GM23338 (cell line): Measurements from ENCODE around the gene KAT2B. TPM values are rescaled to one million over a fixed set of nuclear protein-coding genes. Genes with fewer than 3 reads are reported as not detected.

Experiments
- CREB1 ChIP-seq: fragments of 250-450 bp; sonication (Bioruptor Pico); IDR thresholded peaks from 2 replicates; pipeline ENCODE4 v1.5.0; 2020; ENCODE audit warnings: low read depth, mild to moderate bottlenecking, moderate library complexity
- CTCF ChIP-seq, 2 experiments: fragments of 200-600 bp in 1 of 2; sonication (generic) in 1 of 2; conservative IDR thresholded peaks; 2 replicates each; pipeline versions ENCODE4 v1.5.1 to v1.6.1; 2016 to 2017; ENCODE audit warnings: antibody characterized with exemption in 2 of 2, low read depth in 2 of 2, mild to moderate bottlenecking in 2 of 2, moderate library complexity in 1 of 2
- EZH2phosphoT487 ChIP-seq: fragments of 200-600 bp; sonication (generic); IDR thresholded peaks from one replicate; pipeline ENCODE4 v1.8.1; 2018; ENCODE audit warnings: antibody characterized with exemption; ENCODE audit not compliant: unreplicated experiment
- JUNB ChIP-seq: IDR thresholded peaks from one replicate; pipeline ENCODE4 v1.6.1; 2016; ENCODE audit warnings: antibody characterized with exemption; ENCODE audit not compliant: unreplicated experiment
- NANOG ChIP-seq: IDR thresholded peaks from 2 replicates; pipeline ENCODE4 v1.6.1; 2016; ENCODE audit warnings: antibody characterized with exemption, borderline replicate concordance
- POLR2AphosphoS5 ChIP-seq: IDR thresholded peaks from 2 replicates; pipeline ENCODE4 v1.6.1; 2016; ENCODE audit warnings: antibody characterized with exemption, low read depth
- REST ChIP-seq: IDR thresholded peaks from one replicate; pipeline ENCODE4 v1.6.1; 2018; ENCODE audit warnings: antibody characterized with exemption; ENCODE audit not compliant: unreplicated experiment
- ZNF114 ChIP-seq: fragments of 250-450 bp; sonication (Bioruptor Pico); IDR thresholded peaks from 2 replicates; pipeline ENCODE4 v1.5.0; 2020; ENCODE audit warnings: mild to moderate bottlenecking, moderate library complexity
- polyA plus RNA-seq: library from polyadenylated mRNA; unstranded; fragments of >200 nt; fragmentation: Nextera tagmentation; extraction: Ambion mirVana; gene quantifications from 2 replicates; pipeline ENCODE4 v1.2.1, GENCODE V29; 2016
- total RNA-seq: library from RNA; depleted of rRNA; stranded (reverse); fragments of >200 nt; shearing (Covaris generic); gene quantifications from 2 replicates; pipeline ENCODE4 v1.2.3, GENCODE V29; 2014
- TF ChIP-seq, protein P1 (sequence below): fragments of 250-450 bp; sonication (Bioruptor Pico); IDR thresholded peaks from 2 replicates; pipeline ENCODE4 v1.5.0; 2020; ENCODE audit warnings: mild to moderate bottlenecking, moderate library complexity

The KAT2B gene
- total and polyA plus RNA-seq, 2 experiments from 2014 or later, result 1.3 to 4.4 TPM

DNA sequence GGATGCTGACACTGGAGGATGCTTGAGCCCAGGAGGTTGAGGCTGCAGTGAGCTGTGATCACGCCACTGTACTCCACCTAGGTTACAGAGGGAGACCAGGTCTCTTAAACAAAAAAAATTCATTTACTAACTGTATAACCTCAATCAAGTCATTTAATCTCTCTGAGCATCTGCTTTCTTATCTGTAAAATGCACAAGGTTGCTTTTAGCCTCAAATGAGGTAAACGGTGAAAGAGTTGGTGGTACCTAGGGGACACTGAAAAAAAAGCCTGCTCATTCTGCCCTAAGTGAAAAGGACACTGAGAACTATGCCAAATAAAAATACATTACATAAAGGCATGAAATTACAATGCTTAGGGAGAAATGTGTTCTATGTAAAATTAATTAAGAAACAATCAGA, 31.6 kb upstream of the KAT2B start (continued):
- TF ChIP-seq, protein P1, sequence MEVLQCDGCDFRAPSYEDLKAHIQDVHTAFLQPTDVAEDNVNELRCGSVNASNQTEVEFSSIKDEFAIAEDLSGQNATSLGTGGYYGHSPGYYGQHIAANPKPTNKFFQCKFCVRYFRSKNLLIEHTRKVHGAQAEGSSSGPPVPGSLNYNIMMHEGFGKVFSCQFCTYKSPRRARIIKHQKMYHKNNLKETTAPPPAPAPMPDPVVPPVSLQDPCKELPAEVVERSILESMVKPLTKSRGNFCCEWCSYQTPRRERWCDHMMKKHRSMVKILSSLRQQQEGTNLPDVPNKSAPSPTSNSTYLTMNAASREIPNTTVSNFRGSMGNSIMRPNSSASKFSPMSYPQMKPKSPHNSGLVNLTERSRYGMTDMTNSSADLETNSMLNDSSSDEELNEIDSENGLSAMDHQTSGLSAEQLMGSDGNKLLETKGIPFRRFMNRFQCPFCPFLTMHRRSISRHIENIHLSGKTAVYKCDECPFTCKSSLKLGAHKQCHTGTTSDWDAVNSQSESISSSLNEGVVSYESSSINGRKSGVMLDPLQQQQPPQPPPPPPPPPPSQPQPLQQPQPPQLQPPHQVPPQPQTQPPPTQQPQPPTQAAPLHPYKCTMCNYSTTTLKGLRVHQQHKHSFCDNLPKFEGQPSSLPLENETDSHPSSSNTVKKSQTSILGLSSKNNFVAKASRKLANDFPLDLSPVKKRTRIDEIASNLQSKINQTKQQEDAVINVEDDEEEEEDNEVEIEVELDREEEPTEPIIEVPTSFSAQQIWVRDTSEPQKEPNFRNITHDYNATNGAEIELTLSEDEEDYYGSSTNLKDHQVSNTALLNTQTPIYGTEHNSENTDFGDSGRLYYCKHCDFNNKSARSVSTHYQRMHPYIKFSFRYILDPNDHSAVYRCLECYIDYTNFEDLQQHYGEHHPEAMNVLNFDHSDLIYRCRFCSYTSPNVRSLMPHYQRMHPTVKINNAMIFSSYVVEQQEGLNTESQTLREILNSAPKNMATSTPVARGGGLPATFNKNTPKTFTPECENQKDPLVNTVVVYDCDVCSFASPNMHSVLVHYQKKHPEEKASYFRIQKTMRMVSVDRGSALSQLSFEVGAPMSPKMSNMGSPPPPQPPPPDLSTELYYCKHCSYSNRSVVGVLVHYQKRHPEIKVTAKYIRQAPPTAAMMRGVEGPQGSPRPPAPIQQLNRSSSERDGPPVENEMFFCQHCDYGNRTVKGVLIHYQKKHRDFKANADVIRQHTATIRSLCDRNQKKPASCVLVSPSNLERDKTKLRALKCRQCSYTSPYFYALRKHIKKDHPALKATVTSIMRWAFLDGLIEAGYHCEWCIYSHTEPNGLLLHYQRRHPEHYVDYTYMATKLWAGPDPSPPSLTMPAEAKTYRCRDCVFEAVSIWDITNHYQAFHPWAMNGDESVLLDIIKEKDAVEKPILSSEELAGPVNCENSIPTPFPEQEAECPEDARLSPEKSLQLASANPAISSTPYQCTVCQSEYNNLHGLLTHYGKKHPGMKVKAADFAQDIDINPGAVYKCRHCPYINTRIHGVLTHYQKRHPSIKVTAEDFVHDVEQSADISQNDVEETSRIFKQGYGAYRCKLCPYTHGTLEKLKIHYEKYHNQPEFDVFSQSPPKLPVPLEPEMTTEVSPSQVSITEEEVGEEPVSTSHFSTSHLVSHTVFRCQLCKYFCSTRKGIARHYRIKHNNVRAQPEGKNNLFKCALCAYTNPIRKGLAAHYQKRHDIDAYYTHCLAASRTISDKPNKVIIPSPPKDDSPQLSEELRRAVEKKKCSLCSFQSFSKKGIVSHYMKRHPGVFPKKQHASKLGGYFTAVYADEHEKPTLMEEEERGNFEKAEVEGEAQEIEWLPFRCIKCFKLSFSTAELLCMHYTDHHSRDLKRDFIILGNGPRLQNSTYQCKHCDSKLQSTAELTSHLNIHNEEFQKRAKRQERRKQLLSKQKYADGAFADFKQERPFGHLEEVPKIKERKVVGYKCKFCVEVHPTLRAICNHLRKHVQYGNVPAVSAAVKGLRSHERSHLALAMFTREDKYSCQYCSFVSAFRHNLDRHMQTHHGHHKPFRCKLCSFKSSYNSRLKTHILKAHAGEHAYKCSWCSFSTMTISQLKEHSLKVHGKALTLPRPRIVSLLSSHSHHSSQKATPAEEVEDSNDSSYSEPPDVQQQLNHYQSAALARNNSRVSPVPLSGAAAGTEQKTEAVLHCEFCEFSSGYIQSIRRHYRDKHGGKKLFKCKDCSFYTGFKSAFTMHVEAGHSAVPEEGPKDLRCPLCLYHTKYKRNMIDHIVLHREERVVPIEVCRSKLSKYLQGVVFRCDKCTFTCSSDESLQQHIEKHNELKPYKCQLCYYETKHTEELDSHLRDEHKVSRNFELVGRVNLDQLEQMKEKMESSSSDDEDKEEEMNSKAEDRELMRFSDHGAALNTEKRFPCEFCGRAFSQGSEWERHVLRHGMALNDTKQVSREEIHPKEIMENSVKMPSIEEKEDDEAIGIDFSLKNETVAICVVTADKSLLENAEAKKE (CRISPR knock-in tag), result no peak
- TF ChIP-seq ZNF114 (no peak), CTCF (conservative IDR thresholded peaks at IDR 0.05; ENCODE audit: low read depth in 2 of 2) (no peak), REST (no peak), JUNB (no peak), EZH2phosphoT487 (no peak), NANOG (no peak), CREB1 (CRISPR knock-in tag) (no peak), POLR2AphosphoS5 (no peak)
